Stimulated activated CD4-positive, alpha-beta T cell treated with anti-CD3 and anti-CD28 coated beads, Interleukin-2, amount 100 ng/mL, for 48 hours (primary cell): ENCODE measurements around the gene THAP9.
"Not testable (repeated sequence)": the region's sequence is repeated elsewhere in the genome, so short reads cannot be mapped to it uniquely, and the experiment has no call there.

ENCODE experiments used
- DNase-seq, 2 donors: peaks; one replicate each; pipeline ENCODE4 v3.0.0-alpha.2; 2020

THAP9 gene

GRCh38 chr4:82900411-82901182 is at the start of gene THAP9:
Gene THAP9 (plus strand): TSS chr4:82900735. CDS start chr4:82900803, 68 bp downstream.
- DNase-seq, result peak; percentile 91 to 93

- no peak for DNase-seq
Observed at GRCh38 chr4:82851318-82851717, 49.2 kb upstream of the THAP9 start.

GRCh38 chr4:82851885-82852750 is 48.4 kb upstream of the THAP9 start:
- no peak for DNase-seq

- no peak for DNase-seq
Observed at GRCh38 chr4:82852751-82853285, 47.7 kb upstream of the THAP9 start.

- not testable (repeated sequence) for DNase-seq
Observed at GRCh38 chr4:82860487-82860886, 40.0 kb upstream of the THAP9 start.

- DNase-seq, result no peak
Observed at GRCh38 chr4:82861529-82861928, 39.0 kb upstream of the THAP9 start.

- DNase-seq, result no peak
Observed at GRCh38 chr4:82864336-82864979, 36.1 kb upstream of the THAP9 start.

GRCh38 chr4:82865592-82865991 is 34.9 kb upstream of the THAP9 start:
- DNase-seq, result no peak

GRCh38 chr4:82866033-82866432 is 34.5 kb upstream of the THAP9 start:
- DNase-seq, result not testable (repeated sequence)

- DNase-seq, result no peak
Observed at GRCh38 chr4:82866706-82867385, 33.7 kb upstream of the THAP9 start.

- DNase-seq, result no peak
Observed at GRCh38 chr4:82868572-82868971, 32.0 kb upstream of the THAP9 start.

- DNase-seq, result no peak
Observed at GRCh38 chr4:82885410-82885809, 15.1 kb upstream of the THAP9 start.

- DNase-seq, result no peak
Observed at GRCh38 chr4:82886147-82886942, 14.2 kb upstream of the THAP9 start.

GRCh38 chr4:82889287-82889686 is 11.2 kb upstream of the THAP9 start:
- DNase-seq, result no peak

- DNase-seq, result no peak
Observed at GRCh38 chr4:82890528-82890900, 10.0 kb upstream of the THAP9 start.

GRCh38 chr4:82890901-82891706 is 9.4 kb upstream of the THAP9 start, which contains the start of gene SEC31A:
Gene SEC31A (minus strand): TSS chr4:82891153. CDS start chr4:82881936, 9,217 bp downstream.
- peak; percentile 97 for DNase-seq

- no peak for DNase-seq
Observed at GRCh38 chr4:82891707-82892466, 8.6 kb upstream of the THAP9 start.

- no peak for DNase-seq
Observed at GRCh38 chr4:82892467-82892802, 8.1 kb upstream of the THAP9 start.

- DNase-seq, result no peak
Observed at GRCh38 chr4:82893942-82894341, 6.6 kb upstream of the THAP9 start.

- no peak for DNase-seq
Observed at GRCh38 chr4:82896755-82897154, 3.8 kb upstream of the THAP9 start.
